HG03442 (cell line): ENCODE results near the gene DNTTIP2.
"Not testable (repeated sequence)": the region's sequence is repeated elsewhere in the genome, so short reads cannot be mapped to it uniquely, and the experiment has no call there.

ENCODE experiments used
- ATAC-seq: cut with Tn5 transposase; IDR thresholded peaks from one replicate; pipeline ENCODE4 v1.9.1; 2021; ENCODE audit warnings: mild to moderate bottlenecking, moderate library complexity; ENCODE audit not compliant: unreplicated experiment

The DNTTIP2 gene

GRCh38 chr1:93844262-93845045 is 34.6 kb downstream of the DNTTIP2 start:
- no peak for ATAC-seq

DNA sequence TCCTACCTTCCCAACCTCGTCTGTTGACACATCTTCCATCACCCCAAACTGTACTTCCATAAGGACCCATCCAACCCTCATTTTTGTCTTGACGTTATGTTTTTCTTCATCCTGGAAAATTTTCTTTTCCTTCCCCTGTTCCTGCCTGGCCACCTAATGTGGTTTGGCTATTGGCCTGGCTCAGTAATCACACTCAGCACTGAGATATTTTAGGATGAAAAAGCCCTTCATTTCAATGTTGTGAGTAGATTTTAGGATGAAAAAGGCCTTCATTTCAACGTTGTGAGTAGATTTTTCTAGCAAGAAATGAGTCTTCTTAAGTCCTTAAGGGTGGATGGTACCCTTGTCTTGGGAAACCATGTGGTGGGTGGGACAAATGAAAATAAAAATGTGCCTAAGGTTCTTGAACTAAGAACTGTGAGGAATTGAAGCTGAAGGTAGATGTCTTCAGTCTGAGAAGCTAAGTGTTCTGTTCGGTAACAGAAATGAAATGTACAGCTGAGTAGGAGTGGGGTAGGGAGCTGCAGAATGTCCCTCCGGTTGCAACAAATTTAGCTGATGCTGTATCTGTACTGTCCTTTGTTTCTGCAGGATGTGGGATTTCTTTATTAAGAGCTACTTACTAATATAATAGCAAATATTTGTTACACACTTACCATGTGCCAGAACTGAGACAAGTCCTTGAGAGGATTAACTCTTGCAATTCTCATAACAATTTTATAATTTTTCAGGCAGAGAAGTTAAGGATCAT is 36.1 kb downstream of the DNTTIP2 start:
- ATAC-seq = no peak

- no peak for ATAC-seq
These were observed 37.2 kb downstream of the DNTTIP2 start for GRCh38 chr1:93841771-93842170.

DNA sequence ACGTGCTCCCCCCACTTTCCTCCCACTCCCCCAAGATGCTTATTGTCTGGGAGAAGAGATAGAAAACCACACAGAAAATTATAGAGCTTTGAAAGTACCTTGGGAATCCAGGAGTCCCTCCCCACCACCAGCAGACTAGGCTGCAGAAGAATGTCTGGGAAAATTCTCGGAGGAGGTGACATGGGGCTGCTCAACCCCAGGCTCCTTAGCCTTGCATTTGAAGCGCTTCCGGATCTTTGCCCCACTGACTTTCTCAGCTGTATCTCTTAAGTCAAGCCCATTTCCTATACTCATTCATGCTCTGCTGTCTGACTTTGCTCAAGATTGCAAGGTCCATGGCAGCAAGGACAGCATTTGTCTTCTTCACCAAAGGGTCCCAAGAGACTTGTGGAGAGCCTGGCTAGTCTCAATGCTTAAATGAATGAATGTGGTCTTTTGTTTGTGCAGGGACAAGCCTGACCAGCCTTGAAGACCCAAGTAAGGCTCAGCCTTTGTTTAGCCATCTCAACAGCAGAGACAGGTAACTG is 38.0 kb downstream of the DNTTIP2 start:
- ATAC-seq = no peak

DNA sequence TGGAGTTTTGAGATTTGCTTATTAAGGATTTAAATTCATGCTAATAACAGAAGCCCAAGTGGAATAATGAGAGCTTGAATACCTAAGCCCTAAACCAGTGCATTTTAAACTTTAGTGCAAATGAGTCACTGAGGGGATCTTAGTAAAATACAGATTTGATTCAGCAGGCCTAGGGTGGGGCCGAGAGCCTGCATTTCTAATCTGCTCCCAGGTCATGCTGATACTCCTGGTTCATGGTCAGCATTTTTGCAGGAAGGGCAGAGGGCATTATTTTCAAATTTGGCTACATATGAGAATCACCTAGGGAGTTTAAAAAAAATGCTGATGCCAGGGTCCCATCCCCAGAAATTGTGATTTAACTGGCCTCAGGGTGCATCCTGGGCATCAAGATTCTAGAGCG is 39.3 kb downstream of the DNTTIP2 start:
- ATAC-seq = no peak

DNA sequence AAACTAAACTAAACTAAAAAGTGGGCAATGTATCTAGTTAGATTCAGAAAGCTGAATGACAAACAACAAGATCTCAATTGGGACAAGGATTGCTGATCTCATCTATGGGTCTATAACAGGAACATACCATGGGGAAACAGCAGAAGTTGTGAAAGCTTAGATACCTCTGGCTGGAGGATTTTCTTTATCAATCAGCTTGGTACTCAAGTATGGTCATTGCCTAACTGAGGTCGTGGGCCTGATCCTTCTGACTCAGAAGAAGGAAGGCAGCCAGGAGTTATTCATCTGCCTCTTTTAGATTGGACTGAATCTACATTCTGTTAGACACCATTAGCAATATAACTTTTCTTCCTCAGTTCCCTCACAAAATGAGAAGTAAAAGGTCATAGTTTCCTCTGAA is 39.7 kb downstream of the DNTTIP2 start:
- no peak for ATAC-seq

DNA sequence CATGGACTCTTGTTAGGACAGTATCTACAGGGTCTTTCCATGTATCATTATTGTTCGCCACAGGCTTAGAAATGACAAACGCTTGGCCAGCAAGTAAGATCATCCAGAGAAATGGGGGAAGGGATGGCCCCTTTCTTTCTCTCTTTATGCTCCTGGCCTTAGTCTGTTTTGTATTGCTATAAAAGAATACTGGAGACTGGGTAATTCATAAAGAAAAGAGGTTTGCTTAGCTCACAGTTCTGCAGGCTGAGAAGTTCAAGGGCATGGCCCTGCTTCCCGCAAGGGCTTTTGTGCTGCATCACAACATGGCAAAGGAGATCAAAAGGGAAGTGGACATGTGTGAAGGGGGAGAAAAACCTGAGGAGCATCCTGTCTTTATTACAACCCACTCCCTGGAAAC is 41.0 kb downstream of the DNTTIP2 start:
- no peak for ATAC-seq

DNA sequence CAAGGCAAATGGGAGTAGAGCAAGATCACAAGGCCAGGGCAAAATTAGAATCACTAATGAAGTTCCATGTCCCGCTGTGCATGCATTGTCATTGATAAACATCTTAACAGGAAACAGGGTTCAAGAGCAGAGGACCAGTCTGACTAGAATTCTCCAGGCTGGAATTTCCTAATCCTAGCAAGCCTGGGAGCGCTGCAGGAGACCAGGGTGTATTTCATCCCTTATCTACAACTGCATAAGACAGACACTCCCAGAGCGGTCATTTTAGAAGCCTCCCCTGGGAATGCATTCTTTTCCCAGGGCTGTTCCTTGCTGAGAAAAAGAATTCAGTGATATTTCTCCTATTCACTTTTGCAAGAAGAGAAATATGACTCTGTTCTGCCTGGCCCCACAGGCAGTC is 45.7 kb downstream of the DNTTIP2 start:
- not testable (repeated sequence) for ATAC-seq

- no peak for ATAC-seq
These were observed 49.9 kb downstream of the DNTTIP2 start for GRCh38 chr1:93829061-93829460.

GRCh38 chr1:93828367-93828755 is 50.6 kb downstream of the DNTTIP2 start:
- ATAC-seq = no peak

DNA sequence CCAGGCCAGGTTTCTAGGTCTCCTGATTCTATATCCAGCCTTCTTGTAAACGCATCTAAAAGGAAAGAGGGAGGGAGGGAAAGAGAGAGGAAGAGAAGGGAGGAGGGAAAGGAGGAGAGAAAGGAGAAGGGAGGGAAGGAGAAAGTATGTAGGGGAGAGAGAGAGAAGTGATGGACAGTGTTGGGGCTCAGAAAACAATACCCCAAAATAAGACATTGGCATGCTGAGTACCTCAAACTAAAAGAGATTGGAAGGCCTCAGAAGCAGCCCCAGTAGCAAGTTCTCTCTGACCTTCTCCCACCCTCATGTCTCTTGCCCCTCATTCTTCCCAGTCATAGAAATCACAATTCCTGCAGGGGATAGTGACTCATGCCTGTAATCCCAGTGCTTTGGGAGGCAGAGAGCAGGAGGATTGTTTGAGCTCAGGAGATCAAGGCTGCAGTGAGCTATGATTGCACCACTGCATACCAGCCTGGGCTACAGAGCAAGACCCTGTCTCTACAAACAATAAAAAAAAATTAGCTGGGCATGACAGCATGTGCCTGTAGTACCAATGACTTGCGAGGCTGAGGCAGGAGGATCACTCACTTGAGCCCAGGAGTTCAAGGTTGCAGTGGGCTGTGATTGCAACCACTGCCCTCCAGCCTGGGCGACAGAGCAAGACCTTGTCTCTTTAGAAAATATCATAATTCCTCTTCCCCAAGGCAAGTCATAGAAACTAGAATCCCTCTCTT is 51.2 kb downstream of the DNTTIP2 start:
- no peak for ATAC-seq

DNA sequence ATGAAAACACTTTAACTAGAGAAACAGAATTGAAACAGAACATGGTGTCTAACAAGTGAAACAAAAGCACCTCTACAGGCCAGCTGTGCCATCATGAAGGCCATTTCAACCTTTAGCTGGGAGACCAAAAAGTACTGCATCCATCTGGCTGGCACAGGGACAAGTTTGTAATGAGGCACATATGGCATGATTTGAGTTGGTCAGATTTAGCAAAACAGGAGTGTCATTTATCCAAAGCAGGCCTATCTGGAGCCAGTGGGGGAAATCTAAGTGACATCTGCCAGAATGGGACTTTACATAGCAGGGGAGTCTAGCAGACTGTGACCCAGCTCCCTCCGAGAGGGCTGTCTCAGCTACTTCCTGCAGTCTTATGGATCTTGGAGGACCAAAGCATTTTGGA is 51.9 kb downstream of the DNTTIP2 start:
- ATAC-seq = no peak

DNA sequence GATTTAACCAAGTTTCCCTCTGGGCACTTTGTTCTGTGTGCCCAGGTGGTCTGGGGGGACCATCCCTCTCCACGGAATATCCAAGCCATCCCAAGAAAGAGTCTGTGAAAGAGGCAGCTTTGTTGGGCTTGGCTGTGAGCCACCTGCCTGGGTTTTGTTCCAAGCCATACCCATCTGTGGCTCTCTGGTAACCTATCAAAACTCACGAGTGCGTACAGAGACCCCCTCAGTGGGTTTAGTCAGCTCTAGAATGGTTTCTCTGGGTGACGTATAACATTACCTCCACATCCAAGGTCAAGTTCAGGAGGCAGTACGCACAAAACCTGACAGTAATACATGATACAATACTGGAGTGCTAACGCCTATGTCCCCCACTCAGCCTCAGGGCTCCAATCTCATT is 54.2 kb downstream of the DNTTIP2 start:
- no peak for ATAC-seq

DNA sequence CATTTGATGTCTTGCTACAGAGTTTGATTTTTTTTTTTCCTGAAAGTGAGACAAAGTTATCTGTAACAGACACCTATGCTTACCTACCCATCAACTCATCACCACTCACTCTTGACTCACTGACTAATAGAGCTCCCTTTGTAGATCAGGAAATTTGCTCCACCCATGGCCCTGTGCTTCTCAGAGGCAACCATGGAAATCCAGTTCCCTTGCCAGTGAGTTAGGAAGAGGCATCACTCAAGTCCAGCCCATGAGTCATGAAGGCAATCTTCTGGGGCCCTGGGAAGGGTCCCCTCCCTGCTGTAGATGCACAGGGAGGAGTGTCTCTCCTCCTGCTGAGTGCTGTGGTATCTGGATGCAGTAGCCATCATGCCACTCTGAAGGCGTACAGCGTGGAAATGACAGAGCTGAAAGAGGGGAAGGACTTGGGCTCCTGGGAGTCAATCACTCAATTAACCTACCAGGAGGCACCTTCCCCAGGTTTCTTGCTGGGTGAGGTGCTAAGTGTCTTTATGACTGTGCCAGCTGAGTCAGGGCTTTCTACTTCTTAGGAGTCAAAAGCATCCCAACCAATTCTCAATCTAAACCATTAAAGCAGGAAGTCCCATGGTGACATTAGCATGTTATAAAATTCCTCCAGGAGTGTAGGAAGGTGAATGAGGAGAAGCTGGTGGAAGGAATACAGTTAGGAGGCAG is 56.1 kb downstream of the DNTTIP2 start:
- no peak for ATAC-seq

DNA sequence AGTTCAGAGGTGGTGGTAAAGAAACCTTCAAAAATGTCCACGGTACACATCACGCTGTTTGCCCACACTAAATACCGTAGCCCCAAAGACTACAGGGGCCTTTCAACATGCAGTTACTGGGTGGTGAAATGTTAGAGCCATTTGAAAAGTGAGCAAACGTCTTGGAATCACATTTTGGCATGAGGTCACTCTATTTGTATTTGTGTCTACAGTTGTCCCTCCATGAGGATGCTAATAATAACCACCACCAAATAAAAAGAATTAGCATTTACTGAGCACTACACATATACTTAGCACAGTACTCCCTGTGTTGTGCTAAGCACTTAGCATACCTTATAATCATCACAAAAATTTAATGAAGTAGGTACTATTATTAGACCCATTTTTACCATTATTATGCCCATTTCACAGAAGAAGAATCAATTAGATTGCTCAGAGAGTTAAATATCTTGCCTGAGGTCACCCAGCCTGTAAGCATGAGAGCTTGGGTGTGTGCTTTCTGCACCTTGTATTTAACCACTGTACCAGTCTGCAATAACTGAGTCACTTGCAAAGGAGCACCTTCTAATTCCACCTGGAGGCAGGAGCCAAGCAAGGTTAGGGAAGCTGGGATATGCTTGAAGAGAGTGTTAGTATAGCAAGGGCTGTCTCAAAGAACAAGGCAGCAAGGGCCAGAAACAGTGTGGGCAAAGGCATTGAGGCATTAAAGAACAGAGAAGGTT is 57.4 kb downstream of the DNTTIP2 start:
- ATAC-seq = no peak

- ATAC-seq = no peak
These were observed 58.2 kb downstream of the DNTTIP2 start for GRCh38 chr1:93820554-93821422.

DNA sequence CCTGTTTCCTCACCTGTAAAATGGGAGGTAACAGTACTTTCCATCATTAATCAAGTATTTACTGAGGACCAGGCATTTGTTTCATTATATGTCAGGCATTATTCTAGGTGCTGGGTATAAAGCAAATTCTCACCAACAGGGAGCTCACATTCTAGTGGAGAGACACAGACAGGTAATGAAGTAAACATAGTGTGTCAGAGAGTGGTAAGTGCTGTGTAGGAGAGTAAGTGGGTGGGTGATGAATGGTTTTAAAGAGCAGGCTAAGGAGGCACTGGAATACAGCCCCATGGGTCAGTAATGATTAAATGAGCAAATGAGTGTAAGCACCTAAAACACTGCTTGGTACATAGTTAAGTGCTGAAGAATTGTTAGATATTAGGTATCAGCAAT is 60.4 kb downstream of the DNTTIP2 start:
- no peak for ATAC-seq

DNA sequence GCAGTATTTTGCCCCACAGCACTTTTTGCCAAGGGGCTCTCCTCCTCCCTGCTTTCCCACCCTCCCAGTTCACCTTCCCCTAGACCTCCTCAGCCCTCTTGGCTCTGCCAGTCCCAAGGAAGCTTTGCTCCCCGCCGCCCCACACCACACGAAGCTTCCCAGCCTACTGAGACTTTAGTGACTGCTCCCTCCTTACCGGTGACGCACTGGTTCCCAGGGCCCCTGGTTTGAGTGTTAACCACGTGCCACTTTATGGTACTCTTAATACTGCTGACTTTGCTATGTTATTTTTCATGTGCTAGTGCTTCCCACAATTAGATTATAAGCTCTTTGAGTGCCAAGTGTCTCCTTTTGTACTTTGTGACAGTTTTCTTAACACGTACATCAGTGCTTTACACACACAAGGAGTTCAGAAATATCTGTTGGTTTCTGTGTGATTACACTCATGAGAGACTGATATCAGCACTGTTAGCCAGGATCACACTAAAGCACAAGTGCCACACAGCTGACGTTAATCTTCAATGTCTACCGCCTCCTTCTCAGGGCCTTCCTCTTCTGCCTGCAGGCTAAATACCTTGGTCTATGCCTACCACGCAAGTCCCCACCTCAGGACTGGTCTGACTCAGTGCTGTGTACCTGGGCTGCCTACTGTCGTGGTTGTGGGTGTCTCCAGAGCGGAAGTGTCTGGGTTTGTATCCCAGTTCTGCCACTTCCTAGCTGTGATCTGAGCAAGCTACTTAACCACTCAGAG is 61.0 kb downstream of the DNTTIP2 start:
- ATAC-seq = no peak
